SK-N-SH treated with all-trans-retinoic acid at 6 μM for 48 hours (cell line): Measurements from ENCODE around the gene SPOCK1.

Experiments used
- ATAC-seq: fragments of 200-7000 bp; cut with Tn5 transposase; 3 replicates; pipeline ENCODE4 v1.9.1; 2020; ENCODE audit warnings: mild to moderate bottlenecking, moderate library complexity
- BACH2 ChIP-seq: fragments of 250-450 bp; sonication (Bioruptor Pico); IDR thresholded peaks from 2 replicates; pipeline ENCODE4 v1.9.0; 2021; ENCODE audit warnings: mild to moderate bottlenecking, borderline replicate concordance
- CSRNP3 ChIP-seq: fragments of 250-450 bp; sonication (Bioruptor Pico); IDR thresholded peaks from 2 replicates; pipeline ENCODE4 v1.5.1; 2021; ENCODE audit warnings: mild to moderate bottlenecking, moderate library complexity
- ESRRG ChIP-seq: fragments of 250-450 bp; sonication (Bioruptor Pico); IDR thresholded peaks from 2 replicates; pipeline ENCODE4 v1.6.1; 2021; ENCODE audit warnings: mild to moderate bottlenecking
- GLIS3 ChIP-seq: fragments of 250-450 bp; sonication (Bioruptor Pico); IDR thresholded peaks from 2 replicates; pipeline ENCODE4 v1.5.0; 2020; ENCODE audit warnings: mild to moderate bottlenecking, moderate library complexity
- ISL1 ChIP-seq: fragments of 250-450 bp; sonication (Bioruptor Pico); IDR thresholded peaks from 2 replicates; pipeline ENCODE4 v2.1.2; 2022; ENCODE audit warnings: mild to moderate bottlenecking, moderate library complexity
- OSR1 ChIP-seq: fragments of 250-450 bp; sonication (Bioruptor Pico); IDR thresholded peaks from 2 replicates; pipeline ENCODE4 v1.8.0; 2022; ENCODE audit warnings: moderate library complexity, mild to moderate bottlenecking, inconsistent platforms
- PATZ1 ChIP-seq: fragments of 250-450 bp; sonication (Bioruptor Pico); IDR thresholded peaks from 2 replicates; pipeline ENCODE4 v1.8.0; 2020; ENCODE audit warnings: mild to moderate bottlenecking, moderate library complexity, borderline replicate concordance
- POU6F1 ChIP-seq: fragments of 250-450 bp; sonication (Bioruptor Pico); IDR thresholded peaks from 2 replicates; pipeline ENCODE4 v1.8.0; 2021; ENCODE audit warnings: low read depth, mild to moderate bottlenecking, moderate library complexity, borderline replicate concordance
- PPARA ChIP-seq: fragments of 250-450 bp; sonication (Bioruptor Pico); IDR thresholded peaks from 2 replicates; pipeline ENCODE4 v1.5.0; 2020; ENCODE audit warnings: mild to moderate bottlenecking, borderline replicate concordance
- RARB ChIP-seq: fragments of 250-450 bp; sonication (Bioruptor Pico); IDR thresholded peaks from 2 replicates; pipeline ENCODE4 v1.8.0; 2021; ENCODE audit warnings: mild to moderate bottlenecking, moderate library complexity
- TCF4 ChIP-seq: fragments of 250-450 bp; sonication (Bioruptor Pico); IDR thresholded peaks from 2 replicates; pipeline ENCODE4 v1.8.0; 2021; ENCODE audit warnings: mild to moderate bottlenecking, moderate library complexity, borderline replicate concordance
- TOX ChIP-seq: fragments of 250-450 bp; sonication (Bioruptor Pico); IDR thresholded peaks from 2 replicates; pipeline ENCODE4 v1.8.0; 2021; ENCODE audit warnings: mild to moderate bottlenecking, moderate library complexity, borderline replicate concordance
- TSHZ2 ChIP-seq: fragments of 250-450 bp; sonication (Bioruptor Pico); IDR thresholded peaks from 2 replicates; pipeline ENCODE4 v1.5.0; 2020; ENCODE audit warnings: mild to moderate bottlenecking, moderate library complexity
- ZFP30 ChIP-seq: fragments of 450-650 bp; formaldehyde crosslinking; IDR thresholded peaks from 2 replicates; pipeline ENCODE4 v1.5.0; 2022; ENCODE audit warnings: mild to moderate bottlenecking, moderate library complexity
- ZNF70 ChIP-seq: fragments of 450-650 bp; formaldehyde crosslinking; IDR thresholded peaks from 2 replicates; pipeline ENCODE4 v1.5.0; 2020; ENCODE audit warnings: mild to moderate bottlenecking, moderate library complexity
- ZNF8 ChIP-seq: fragments of 450-650 bp; formaldehyde crosslinking; IDR thresholded peaks from 2 replicates; pipeline ENCODE4 v1.5.0; 2020; ENCODE audit warnings: mild to moderate bottlenecking, moderate library complexity

Gene SPOCK1

GRCh38 chr5:137446151-137446550 lies 53.0 kb downstream of the SPOCK1 start (continued):
- no peak for TF ChIP-seq ZNF70
- TF ChIP-seq RARB (CRISPR knock-in tag) = no peak
- no peak for TF ChIP-seq PPARA (CRISPR knock-in tag)

GRCh38 chr5:137442660-137443059 lies 56.5 kb downstream of the SPOCK1 start:
- TF ChIP-seq CSRNP3 (no peak), OSR1 (no peak), PPARA (CRISPR knock-in tag) (no peak), PATZ1 (CRISPR knock-in tag) (no peak), TOX (CRISPR knock-in tag) (no peak)
- ATAC-seq = no peak

GRCh38 chr5:137441476-137441875 lies 57.6 kb downstream of the SPOCK1 start:
- no peak for ATAC-seq
- TF ChIP-seq RARB (CRISPR knock-in tag) = no peak
- TF ChIP-seq POU6F1 = no peak
- no peak for TF ChIP-seq TSHZ2
- TF ChIP-seq TOX (CRISPR knock-in tag) = no peak
- no peak for TF ChIP-seq PATZ1 (CRISPR knock-in tag)
- no peak for TF ChIP-seq CSRNP3
- no peak for TF ChIP-seq TCF4

GRCh38 chr5:137440795-137441194 lies 58.3 kb downstream of the SPOCK1 start:
- ATAC-seq = no peak
- TF ChIP-seq OSR1 = no peak
- TF ChIP-seq PPARA (CRISPR knock-in tag) = no peak
- TF ChIP-seq ZNF70 = no peak
- TF ChIP-seq CSRNP3 = no peak
- TF ChIP-seq ZFP30 (CRISPR knock-in tag) = no peak
- no peak for TF ChIP-seq ZNF8
- TF ChIP-seq ESRRG (CRISPR knock-in tag) = no peak
- no peak for TF ChIP-seq TSHZ2
- no peak for TF ChIP-seq GLIS3 (CRISPR knock-in tag)
- TF ChIP-seq PATZ1 (CRISPR knock-in tag) = no peak
- TF ChIP-seq BACH2 (CRISPR knock-in tag) = no peak
- no peak for TF ChIP-seq ISL1 (CRISPR knock-in tag)
